Urothelium cell line (cell line): ENCODE results near the gene ZSWIM4.
"Not testable (repeated sequence)": the region's sequence is repeated elsewhere in the genome, so short reads cannot be mapped to it uniquely, and the experiment has no call there.

Experiments used
- DNase-seq: peaks from one replicate; pipeline ENCODE4 v3.0.0; 2011; ENCODE audit warnings: low spot score, mixed read lengths
- FAIRE-seq: peaks from 2 replicates; lab custom pipeline; 2011; peaks lifted over from hg19 to GRCh38; lab: Jason Lieb, UNC

ZSWIM4 gene

DNA sequence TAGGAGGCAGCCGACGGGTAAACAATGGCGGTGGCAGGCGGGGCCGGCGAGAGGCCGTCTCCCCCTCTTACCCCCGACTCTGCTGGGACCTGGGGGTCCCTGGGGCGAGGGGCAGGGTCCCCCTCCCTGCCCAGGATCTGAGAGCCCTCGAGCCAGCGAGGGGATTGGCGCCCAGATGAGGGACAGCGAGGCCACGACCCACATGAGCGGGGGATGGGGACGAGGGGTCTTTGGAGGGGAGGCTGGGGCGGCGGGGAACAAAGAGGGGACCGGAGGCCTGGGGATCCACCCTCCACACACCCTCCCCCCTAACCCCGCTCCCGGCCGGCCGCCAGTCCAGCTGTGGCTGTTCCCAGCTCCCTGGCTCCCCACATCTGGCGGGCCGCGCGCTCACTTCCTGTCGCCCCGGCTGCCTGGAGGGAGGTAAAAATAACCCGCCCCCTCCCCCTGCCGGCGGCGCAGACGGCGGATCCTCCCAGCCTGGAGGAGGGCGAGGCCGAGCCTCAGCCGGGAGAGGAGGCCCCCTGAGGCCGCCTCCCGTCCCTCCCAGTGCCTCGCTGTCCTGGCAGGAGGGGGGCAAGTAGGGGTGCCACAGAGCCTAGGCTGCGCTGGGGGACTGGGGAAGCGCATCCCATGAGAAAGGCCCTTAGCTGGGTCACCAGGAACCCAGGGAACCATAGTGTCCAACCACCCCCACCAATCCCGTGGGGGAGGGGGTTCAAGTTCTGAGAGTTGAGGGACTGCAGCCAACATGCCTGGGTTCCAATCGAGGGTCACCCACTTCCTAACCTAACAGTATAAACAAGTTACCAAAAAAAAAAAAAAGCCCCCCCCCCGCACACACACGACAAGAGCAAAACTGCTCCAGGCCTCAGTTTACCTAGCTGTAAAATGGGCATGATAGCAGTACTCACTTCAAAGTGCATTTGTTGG, 52.4 kb downstream of the ZSWIM4 start:
- DNase-seq (peak; percentile 77), FAIRE-seq (no peak)

DNA sequence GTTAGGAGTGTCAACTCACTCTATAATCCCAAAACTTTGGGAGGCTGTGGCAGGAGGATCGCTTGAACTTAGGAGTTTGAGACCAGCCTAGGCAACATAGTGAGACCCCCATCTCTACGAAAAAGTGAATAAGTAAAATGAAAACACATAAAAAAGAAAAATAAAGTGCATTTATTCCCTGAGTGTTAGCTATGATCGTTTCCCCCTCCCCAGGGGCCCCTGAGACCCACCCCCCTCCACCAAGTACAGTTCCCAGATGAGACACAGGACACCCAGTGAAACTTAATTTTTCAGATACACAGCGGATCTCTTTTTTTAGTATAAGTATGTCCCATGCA, 53.1 kb downstream of the ZSWIM4 start:
- FAIRE-seq (no peak), DNase-seq (no peak)

DNA sequence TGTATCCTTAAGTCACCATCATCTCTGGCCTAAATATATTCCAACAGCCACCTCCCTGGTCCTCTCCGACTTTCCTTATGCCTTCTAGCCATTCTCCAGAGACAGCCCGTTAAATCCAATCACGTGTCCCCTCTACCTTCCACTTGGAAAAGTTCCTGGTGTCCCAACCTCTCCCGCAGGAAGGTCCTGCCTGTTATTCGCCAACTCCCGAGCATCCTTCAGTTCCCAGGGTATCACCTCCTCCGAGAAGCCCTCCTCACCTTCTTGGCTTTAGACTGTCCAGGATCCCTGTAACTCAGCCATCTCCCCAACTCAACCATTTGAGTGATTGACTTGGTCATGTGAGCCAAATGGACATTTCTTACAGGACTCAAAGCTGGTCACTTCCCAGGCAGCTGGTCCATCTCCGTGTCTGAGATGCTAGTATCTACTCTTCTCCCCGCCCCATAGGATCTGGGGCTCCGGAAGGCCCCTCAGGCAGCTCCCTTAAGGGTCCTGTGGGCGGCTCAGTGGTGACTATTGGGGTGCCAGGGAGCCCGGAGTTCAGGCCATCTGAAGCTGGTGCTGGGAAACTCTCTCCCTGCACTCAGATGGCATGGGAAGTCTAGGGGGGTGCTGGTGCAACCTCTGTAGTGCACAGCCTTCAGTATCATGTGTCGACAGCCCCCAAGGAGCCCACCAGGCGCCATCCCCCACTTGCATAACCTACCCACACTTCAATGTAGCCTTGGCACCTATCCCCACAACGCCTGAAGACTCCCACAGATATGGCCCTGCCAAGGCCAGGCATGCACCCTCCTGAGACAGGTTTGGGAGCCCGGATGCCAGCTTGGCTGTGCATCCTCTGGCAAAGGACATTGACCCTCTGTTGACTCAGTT, 53.8 kb downstream of the ZSWIM4 start:
- no peak for FAIRE-seq
- DNase-seq: no peak

DNA sequence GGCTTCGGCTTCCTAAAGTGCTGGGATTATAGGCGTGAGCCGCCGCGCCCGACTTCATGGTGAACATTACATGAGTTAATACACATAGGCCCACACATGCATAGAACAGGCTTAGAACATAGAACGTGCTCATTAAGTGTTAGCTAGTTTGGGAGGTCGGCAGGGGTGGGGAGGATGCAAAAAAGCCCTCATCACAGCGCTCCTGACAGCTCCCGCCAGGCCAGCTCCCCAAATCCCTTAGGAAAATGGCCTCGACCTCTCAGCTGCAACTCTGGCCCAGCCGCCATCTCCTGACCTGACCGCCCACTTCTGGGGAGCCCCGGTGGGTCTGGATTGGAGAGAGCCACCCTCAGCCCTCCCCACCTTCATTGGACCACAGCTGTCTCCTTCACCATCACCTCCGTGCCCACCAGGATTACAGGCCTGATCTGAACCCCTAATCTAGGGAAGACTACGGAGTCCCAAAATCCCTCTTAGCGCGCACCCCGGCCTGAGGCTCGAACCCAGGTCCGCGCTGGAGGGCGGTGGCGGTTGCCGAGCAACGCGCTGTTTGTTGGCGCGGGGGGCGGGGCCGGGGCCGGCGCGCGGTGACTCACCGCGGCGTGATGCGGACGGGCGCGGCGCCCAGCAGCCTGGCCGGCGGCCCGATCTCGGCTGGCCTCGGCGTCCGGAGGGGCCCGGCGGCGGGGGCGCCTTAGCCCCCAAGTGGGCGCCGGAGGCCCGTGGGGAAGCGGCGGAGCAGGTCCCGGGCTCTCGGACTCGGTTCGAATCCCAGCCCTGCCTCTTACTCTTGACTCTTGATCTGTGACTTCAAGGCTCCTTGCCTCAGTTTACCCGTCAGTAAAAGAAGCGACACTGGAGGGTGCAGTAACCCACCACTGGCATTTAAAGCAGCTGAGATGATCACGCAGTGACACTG, 55.0 kb downstream of the ZSWIM4 start:
- DNase-seq (peak; percentile 56), FAIRE-seq (no peak)

GRCh38 chr19:13850910-13851733, 55.9 kb downstream of the ZSWIM4 start:
- peak; percentile 70 for DNase-seq
- no peak for FAIRE-seq

DNA sequence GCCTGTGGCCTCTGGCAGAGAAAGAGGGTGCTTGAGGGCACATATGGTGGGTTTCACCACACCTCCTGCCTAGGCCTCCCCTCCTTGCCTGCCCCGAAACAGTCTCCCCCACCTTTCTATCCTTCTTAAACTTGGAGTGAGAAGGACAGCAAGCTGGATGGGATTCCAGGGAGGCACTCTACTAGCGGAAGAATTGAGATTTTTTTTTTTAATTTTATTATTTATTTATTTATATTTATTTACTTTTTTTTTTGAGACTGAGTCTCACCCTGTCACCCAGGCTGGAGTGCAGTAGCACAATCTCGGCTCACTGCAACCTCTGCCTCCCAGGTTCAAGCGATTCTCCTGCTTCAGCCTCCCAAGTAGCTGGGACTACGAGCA, 56.5 kb downstream of the ZSWIM4 start:
- FAIRE-seq, DNase-seq: not testable (repeated sequence)

DNA sequence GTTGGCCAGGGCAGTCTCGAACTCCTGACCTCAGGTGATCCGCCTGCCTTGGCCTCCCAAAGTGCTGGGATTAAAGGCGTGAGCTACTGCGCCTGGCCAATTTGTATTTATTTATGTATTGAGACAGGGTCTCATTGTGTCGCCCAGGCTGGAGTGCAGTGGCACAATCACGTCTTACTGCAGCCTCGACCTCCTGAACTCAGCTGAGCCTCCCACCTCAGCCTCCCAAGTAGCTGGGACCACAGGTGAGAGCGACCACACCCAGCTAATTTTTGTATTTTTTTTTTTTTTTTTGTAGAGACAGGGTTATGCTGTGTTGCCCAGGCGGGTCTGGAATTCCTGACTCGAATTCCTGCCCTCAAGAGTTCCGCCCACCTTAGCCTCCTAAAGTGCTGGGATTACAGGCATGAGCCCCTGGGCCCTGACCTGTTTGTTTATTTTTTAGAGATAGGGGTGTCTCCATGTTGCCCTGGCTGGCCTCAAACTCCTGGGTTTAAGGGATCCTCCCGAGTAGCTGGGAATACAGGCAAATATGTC, 57.0 kb downstream of the ZSWIM4 start:
- not testable (repeated sequence) for FAIRE-seq, DNase-seq

DNA sequence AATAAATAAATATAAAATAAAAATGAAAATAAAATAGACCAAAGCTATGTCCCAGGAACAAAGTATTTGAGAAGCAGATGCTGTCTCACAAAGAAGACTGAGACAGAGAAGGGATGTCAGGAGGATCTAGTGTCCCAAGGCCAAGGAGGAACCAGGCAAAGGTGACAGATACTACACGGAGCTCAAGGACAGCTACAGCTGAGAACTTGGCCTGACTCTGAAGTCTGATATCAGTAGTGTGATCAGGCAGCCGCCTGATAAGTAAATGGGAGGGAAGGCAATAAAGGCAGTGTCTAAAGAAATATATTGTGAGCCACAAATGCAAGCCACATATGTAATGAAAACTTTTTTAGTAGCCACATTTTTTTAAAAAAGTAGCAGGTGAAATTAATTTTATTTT, 61.3 kb downstream of the ZSWIM4 start:
- no peak for FAIRE-seq
- no peak for DNase-seq

GRCh38 chr19:13859361-13859880, 64.2 kb downstream of the ZSWIM4 start:
- no peak for FAIRE-seq
- DNase-seq: no peak

DNA sequence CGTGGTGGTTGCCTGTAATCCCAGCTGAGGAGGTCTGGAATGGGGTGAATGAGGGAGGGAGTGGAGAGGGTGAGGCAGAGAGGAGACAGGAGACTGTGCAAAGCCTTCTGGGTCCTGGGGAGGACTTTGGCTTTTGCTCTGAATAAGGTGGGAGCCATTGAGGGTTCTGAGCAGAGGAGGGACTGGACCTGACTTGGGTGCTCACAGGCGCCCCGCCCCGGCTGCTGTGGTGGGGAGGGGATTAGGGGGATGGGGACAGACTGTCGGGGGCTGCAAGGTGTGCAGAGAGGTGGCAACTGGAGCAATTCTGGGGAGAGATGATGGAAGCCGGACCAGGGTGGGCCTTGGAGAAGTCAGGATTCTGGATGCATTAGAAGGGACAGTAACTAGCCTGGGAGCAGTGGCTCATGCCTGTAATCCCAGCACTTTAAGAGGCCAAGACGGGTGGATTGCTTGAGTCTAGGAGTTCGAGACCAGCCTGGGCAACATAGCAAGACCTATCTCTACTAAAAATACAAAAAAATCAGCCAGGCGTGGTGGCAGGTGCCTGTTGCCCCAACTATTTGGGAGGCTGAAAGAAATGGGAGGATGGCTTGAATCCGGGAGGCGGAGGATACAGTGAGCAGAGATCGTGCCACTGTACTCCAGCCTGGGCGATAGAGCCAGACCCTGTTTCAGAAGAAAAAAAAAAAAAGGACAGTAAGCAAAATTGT, 65.6 kb downstream of the ZSWIM4 start:
- FAIRE-seq: no peak
- DNase-seq: no peak

- FAIRE-seq (no peak), DNase-seq (no peak)
Measured at GRCh38 chr19:13861392-13861713, 66.1 kb downstream of the ZSWIM4 start.

DNA sequence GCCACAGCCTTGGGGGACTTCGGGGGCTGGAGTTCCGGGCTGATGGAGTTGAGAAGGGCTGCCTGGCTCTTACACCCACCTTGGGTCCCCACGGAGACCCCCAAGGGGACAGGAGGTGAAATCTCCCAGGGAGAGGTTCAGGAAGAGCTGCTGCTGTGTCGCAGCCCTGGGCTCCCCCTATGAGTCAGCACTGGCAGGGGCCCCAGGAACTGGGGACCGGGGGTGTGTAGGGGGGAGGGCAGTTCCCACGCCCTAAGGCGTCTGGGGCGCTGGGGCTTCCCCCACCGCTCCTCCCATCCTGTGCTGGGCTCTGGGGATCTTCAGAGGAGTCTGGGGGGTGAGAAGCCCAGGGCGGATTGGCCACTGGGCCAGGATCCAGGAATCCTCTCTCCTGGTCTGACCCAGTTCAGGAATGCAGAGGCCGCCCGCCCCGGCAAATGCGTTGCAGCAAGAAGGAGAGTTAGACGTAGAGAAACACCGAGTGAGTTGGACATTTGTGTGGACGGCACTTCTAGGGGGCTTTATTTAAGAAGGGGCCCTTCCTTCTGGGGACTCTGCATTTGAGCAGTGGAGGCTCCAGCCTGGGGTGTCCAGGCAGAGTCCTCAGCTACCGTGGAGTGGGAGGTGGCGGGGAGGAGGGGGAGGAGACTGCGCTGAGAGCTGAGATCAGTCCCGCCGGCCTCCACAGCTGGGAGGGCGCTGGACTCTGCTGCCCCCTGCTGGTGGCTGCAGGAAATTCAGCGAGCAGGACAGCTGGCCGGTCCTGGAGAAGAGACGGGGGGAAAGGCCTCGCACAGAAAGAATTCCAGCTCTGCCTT, 66.7 kb downstream of the ZSWIM4 start:
- DNase-seq (peak; percentile 82), FAIRE-seq (no peak)

DNA sequence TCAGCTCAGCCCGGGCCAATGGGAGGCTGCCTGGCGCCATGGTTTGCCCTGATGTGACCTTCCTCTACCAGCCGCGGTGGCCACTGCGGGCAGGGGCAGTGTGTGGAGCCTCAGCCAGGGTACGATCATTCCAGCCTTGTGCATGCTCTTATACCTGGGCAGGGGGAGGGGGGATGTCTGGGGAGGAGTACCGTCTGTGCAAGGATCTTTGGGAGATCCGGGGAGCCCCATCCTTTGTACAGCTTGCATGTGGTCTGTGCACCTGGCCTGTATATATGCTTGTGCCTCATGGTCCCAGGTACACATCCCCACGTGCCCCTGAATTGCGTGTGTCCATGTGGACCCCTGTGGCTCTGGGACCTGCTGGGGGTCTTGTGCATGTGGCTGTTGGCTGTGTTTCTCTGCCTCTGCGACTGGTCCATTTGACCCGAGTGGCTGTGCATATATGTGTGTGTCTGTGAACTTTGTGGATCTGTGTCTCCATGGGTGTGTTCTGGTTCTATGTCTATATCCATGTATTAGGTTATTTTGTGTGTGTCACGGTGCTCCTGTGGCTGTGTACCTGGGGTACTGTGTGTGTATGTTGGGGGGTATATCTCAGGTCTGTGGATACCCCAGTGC, 68.9 kb downstream of the ZSWIM4 start:
- DNase-seq (no peak), FAIRE-seq (peak; percentile 9)

GRCh38 chr19:13864667-13865570, 69.7 kb downstream of the ZSWIM4 start:
- no peak for DNase-seq
- FAIRE-seq: no peak

DNA sequence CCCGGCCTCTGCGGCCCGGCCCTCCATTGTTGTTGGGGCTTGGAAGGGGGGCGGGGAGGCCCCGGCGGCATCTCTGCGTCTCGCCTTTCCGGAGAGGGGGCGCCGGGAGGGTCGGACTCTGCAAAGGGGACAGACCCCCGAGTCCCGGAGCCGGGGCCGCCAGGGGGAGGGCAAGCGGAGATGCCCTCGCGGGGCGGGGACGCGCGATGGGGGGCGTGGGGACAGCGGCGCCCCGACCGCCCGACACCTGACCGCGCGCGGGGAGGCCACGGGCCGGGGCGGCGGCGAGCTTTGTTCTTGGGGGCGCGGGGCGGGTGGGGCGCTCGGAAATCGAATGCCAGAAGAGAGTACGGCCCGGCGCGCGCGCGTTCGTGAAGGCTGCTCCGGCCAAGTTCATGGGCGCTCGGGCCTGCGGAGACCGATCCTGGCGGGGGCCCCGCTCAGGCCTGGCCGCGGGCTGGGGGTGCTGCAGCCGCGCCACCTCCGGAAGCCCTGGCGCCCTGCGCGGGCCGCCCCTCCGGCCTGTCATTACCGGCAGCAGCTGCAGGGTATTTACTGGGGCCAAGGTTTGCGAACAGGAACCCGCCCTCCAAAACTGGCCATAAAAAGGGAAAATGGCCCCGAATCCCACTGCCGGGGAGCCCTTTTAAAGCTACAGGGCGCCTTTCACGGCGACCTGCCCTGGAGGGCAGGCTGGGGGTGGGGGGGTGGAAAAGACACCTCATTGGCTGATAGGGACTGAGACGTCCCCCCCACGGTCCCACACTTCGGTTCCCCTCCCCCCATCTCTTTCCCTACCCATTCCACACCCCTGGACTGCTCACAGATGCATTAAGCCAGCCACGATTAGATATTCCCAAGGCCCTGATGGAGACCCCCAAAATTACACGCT, 70.6 kb downstream of the ZSWIM4 start:
- no peak for FAIRE-seq
- DNase-seq: no peak
